Ectodermal cell (in vitro differentiated cells): ENCODE results near the gene CHDH.

ENCODE experiments used
- H3K27ac ChIP-seq: 2 replicates; pipeline ENCODE4 v1.7.0; 2013; ENCODE audit warnings: mild to moderate bottlenecking, low read depth, low read length; ENCODE audit not compliant: insufficient read depth, poor library complexity, severe bottlenecking
- H3K27me3 ChIP-seq: 2 replicates; pipeline ENCODE4 v1.7.0; 2013; ENCODE audit warnings: mild to moderate bottlenecking, low read length; ENCODE audit not compliant: insufficient read depth, control insufficient read depth, poor library complexity, severe bottlenecking
- H3K36me3 ChIP-seq: one replicate; pipeline ENCODE4 v1.7.0; 2013; ENCODE audit warnings: low read length; ENCODE audit not compliant: control insufficient read depth, insufficient read depth
- H3K4me1 ChIP-seq: one replicate; pipeline ENCODE4 v1.7.0; 2013; ENCODE audit warnings: low read length; ENCODE audit not compliant: control insufficient read depth, insufficient read depth
- H3K4me3 ChIP-seq: 2 replicates; pipeline ENCODE4 v1.7.0; 2013; ENCODE audit warnings: low read depth, low read length, control low read depth; ENCODE audit not compliant: insufficient read depth
- H3K9me3 ChIP-seq: 2 replicates; pipeline ENCODE4 v1.7.0; 2013; ENCODE audit warnings: mild to moderate bottlenecking, low read length, moderate library complexity; ENCODE audit not compliant: control insufficient read depth
- WGBS, 2 experiments: methylation state at CpG; one replicate each; pipeline ENCODE4 v1.1.7; 2013; ENCODE audit warnings: missing lambda C conversion rate in 2 of 2; 5-methylcytosine and 5-hydroxymethylcytosine counted together

Gene CHDH

DNA sequence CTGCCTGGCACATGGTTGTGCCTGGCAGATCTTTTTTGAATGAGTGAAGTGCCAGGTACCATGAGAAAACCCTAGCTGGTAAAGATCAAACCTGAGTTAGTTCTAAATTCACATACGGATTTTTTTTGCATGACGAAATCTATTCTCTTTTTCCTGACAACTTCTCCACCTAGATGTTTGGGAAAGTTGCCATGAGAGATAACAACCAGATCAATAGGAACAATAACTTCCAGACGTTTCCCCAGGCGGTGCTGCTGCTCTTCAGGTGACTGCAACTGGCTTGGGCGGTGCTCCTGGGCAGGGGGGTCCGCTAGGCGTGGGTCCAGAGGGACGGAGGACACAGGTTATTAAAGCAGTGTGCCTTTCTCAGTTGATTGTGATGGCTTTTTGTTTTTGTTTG is 71.8 kb downstream of the CHDH start:
- H3K27me3 ChIP-seq: no peaks in the 10 kb centered on the region
- H3K9me3 ChIP-seq: no peaks in the 10 kb centered on the region
- H3K4me1 ChIP-seq: peaks cover 16% of the 10 kb centered on the region
- no peak overlapping the region for H3K27ac ChIP-seq
- no peaks in the 10 kb centered on the region for H3K36me3 ChIP-seq
- H3K4me3 ChIP-seq: no peak overlapping the region
- WGBS, 2 experiments: 84 to 91% methylated on average over 8 of the region's 8 CpGs

DNA sequence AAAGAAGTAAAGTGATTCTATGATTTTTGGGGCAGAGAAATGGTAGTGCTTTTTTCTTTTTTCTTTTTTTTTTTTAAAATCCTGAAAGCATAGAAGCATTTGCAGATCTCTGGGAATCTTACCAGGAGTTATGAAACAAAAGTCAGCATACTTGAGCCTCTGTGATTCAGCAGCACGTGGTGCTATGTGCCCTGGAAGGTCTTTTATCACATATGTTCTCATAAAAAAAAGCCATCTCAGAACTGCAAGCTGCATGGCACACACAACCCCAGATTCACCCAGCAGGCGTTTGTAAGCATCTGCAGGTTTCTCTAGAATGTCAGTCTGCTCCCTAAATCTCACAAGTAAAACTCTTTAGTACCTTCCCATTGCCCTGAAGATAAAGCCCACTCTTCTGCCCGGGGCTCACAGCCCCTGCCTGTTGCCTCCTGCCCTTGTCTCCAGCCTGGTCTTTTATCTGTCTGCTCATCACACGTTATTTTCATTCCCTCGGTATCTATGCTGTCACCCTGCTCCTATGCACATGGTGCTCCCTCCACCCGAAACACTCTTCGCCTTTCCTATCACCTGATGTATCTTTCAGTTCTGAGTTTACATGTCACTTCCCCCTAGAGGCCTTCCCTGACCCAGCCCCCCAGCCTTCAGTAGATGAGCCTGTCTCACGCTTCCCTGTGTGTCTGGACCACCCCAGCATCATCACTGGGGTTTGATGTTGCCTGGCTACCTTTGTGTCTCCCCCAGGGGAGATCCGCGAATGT is 72.4 kb downstream of the CHDH start:
- H3K4me3 ChIP-seq: no peak overlapping the region
- 81 to 86% methylated on average over 10 of the region's 10 CpGs for WGBS, 2 experiments
- H3K4me1 ChIP-seq: peaks cover 16% of the 10 kb centered on the region
- H3K36me3 ChIP-seq: no peaks in the 10 kb centered on the region
- H3K27me3 ChIP-seq: no peaks in the 10 kb centered on the region
- H3K27ac ChIP-seq: no peak overlapping the region
- H3K9me3 ChIP-seq: no peaks in the 10 kb centered on the region

DNA sequence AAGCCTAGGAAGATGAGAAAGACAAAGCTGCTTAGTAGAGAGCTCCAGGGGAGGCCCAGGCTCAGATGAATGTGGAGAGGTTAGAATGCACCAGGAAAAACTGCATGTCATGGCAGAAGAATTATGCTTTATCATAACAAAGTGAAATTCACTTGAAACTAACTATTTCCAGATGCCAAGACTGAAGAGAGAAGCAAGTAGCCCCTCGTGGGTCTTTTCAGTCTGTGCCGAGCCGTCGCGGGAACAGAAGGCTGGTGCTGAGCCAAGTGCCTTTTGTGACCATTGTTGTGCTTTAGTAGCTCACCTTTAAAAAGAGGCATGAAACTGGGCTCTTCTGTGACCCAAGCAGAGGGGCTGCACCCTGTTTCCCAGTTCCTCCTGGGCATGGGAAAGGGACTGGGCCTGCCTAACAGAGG is 73.2 kb downstream of the CHDH start:
- Histone ChIP-seq H3K27me3 (no peaks in the 10 kb centered on the region), H3K4me3 (no peak overlapping the region), H3K36me3 (no peaks in the 10 kb centered on the region), H3K27ac (no peak overlapping the region), H3K9me3 (no peaks in the 10 kb centered on the region), H3K4me1 (peaks cover 16% of the 10 kb centered on the region)
- 75 to 77% methylated on average over 5 of the region's 5 CpGs for WGBS, 2 experiments

DNA sequence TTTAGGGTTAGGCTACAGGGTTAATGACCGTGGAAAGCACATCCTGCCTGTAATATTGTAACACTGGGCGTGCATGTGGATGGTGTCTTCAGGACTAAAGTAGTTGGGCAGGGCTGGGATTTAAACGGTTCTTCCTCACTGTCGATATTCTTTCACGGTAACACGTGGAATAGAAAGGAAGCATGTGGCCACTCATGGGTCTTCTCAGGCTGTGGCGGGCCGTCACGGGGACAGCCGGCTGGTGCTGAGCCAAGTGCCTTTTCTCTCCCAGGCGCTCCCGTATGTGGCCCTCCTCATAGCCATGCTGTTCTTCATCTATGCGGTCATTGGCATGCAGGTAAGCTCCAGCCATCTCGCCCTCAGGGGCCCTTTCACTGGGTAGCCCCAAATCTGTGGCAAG is 73.7 kb downstream of the CHDH start:
- H3K36me3 ChIP-seq: no peaks in the 10 kb centered on the region
- no peaks in the 10 kb centered on the region for H3K27me3 ChIP-seq
- H3K4me1 ChIP-seq: peaks cover 16% of the 10 kb centered on the region
- H3K4me3 ChIP-seq: no peak overlapping the region
- no peaks in the 10 kb centered on the region for H3K9me3 ChIP-seq
- no peak overlapping the region for H3K27ac ChIP-seq
- WGBS, 2 experiments: 92 to 93% methylated on average over 14 of the region's 14 CpGs

DNA sequence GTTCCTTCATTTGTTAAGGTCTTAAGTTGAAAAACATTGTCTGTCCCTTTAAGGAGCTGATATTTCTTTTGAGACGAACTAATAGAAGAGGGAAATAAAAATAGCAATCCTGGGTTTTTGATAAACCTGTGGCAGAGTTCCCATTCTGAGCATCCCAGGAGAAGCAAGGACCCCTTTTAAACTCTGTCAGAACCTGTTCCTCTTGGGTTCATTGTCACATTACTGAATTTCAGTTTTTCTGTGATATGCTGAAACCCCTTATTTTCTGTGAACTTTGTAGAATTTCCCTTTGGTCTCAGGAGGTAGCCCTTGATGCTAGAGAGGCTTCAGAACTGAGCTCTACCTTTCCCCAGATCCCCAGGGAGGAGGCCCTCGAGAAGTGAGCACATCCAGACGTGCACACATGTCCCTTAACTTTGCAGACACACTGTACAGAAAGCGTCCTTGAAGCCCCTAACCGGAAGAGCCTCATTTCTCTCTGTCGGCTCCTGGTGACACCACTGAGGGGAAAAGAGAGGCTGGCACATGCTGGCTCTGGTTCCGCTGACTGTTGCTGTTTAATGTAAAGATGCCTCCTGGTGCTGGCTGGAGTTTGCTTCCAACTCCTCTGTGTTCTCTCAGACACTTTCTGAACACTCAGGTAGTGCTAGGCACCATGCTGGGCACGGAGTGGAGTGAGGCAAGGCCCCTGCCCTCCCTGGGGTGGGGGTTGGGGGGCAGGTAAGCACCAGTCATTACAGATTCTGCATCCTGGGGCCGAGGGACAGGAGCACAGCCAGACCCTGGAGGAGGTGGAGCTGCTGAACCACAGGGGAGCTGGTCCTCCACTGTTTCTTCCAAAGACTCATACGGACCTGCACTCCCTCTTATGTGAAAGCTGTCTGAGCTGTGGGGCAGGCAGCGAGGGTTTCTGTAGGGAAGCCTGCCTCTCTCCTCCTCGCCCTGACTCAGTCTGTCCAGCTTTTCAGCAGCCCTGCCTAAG is 77.5 kb downstream of the CHDH start:
- Histone ChIP-seq H3K4me3 (no peak overlapping the region), H3K9me3 (no peaks in the 10 kb centered on the region), H3K27ac (no peak overlapping the region), H3K27me3 (no peaks in the 10 kb centered on the region), H3K4me1 (peaks cover 8% of the 10 kb centered on the region), H3K36me3 (no peaks in the 10 kb centered on the region)
- WGBS, 2 experiments: 56 to 58% methylated on average over 12 of the region's 12 CpGs

DNA sequence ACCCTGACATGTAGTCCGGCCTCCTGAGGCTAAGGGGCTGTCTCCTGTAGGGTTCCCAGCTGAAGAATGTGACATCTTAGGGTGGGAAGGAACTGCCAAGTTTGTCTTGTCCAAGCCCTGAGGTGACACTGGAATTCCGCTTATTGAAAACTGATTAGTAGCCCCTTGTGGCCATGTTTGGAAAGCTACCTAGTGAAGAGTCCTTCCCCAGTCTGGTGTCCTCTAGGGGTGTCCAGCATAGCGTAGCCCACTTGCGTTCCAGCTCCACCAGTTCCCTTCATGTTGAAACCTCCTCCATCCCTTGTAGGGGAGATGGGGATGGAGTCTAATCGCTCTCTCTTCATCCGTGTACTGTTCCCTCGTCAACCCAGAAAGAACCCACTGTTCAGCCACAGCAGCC is 79.5 kb downstream of the CHDH start:
- Histone ChIP-seq H3K4me1 (no peaks in the 10 kb centered on the region), H3K4me3 (no peak overlapping the region), H3K27ac (no peak overlapping the region), H3K36me3 (no peaks in the 10 kb centered on the region), H3K27me3 (no peaks in the 10 kb centered on the region), H3K9me3 (no peaks in the 10 kb centered on the region)
- WGBS, 2 experiments: 95 to 97% methylated on average over 7 of the region's 7 CpGs

DNA sequence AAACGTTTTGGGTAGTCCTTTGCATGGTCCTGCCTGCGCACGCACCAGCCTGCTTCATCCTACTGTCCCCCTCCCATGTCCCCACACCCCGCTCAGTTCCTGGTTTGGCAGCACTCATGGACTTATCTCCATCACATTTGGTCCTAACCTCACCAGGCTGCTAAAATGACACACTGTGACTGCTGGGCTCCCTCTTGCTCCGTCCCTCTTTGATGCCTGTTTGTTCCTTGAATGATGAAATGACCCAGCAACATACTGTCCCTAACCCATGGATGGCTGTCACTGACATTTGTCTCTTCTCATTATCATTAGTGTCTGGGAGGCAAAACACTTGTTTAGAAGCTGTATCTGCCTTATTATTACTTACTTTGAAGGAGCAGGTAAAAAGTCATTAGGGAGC is 80.5 kb downstream of the CHDH start:
- Histone ChIP-seq H3K36me3 (no peaks in the 10 kb centered on the region), H3K9me3 (no peaks in the 10 kb centered on the region), H3K4me1 (no peaks in the 10 kb centered on the region), H3K27me3 (no peaks in the 10 kb centered on the region), H3K4me3 (no peak overlapping the region), H3K27ac (no peak overlapping the region)
- 90 to 91% methylated on average over 5 of the region's 5 CpGs for WGBS, 2 experiments

DNA sequence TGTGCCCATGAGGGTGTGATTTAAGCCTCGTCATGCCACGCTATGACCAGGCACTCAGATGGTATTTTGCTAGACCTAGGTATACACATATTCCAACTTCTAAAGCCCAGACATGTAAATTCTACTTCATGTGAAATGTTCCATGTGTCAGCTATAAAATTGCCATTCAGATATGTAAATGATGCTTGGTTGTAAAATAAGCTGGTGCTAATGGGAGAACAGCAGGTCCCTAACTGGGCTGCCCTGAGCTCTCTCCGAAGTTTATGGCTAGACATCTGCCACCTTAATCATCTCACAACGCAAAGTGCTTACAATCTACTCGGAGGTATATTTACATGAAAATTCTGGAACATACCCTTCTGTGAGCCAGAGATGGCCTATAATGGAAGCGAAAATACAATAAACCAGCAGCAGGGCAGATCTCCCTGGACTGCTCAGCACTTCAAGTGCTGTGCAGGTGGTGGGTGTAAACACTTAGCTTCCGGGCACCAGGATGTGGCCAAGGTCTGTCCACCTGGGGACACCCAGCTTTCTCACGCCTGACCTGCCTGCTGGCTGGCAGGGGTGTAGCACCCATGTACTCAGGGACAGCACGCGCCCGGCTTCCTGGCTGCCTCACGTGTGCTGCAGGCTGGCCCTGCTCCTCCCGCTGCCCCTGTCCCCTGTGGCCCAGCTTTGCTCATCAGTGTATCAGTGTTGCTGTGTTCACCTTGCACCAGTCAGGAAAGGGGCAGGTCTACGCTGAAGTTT is 82.0 kb downstream of the CHDH start:
- Histone ChIP-seq H3K4me1 (no peaks in the 10 kb centered on the region), H3K27ac (no peak overlapping the region), H3K36me3 (no peaks in the 10 kb centered on the region), H3K9me3 (no peaks in the 10 kb centered on the region), H3K4me3 (no peak overlapping the region), H3K27me3 (no peaks in the 10 kb centered on the region)
- WGBS, 2 experiments: 91 to 93% methylated on average over 14 of the region's 14 CpGs

DNA sequence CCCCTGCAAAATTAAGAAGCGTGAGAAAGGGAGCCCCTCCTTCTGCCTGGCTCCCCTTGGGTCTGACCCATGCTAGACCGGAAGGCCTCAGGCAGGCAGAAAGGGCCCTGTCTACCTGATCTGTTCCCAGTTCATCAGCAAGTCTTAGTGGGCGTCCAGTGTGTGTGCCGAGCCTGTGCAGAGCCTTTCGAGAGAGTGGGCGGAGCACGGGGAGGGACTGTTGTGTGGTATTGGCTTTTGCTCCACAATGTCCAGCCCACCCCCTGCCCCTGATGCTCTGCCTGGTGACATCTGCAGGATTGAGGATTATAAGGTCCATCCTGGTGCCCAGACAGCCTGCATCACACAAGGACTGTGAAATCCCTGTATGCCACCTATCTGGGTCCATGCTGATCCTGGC is 82.9 kb downstream of the CHDH start:
- H3K4me1 ChIP-seq: no peaks in the 10 kb centered on the region
- WGBS, 2 experiments: 89 to 90% methylated on average over 7 of the region's 7 CpGs
- H3K9me3 ChIP-seq: no peaks in the 10 kb centered on the region
- no peaks in the 10 kb centered on the region for H3K36me3 ChIP-seq
- H3K27ac ChIP-seq: no peak overlapping the region
- H3K27me3 ChIP-seq: no peaks in the 10 kb centered on the region
- H3K4me3 ChIP-seq: no peak overlapping the region
